ENCODE results near the gene OGDH.

Gene OGDH

GRCh38 chr7:44583146-44583865 lies 23.1 kb upstream of the OGDH start:
- TF ChIP-seq POLR2AphosphoS5 (IDR thresholded peaks at IDR 0.05; ENCODE audit: low read depth, low read length) (no peak), FOXP2 (optimal IDR thresholded peaks at IDR 0.05; ENCODE audit: borderline replicate concordance, extremely low read depth, extremely low read length, insufficient read depth) (no peak), SIN3A (IDR thresholded peaks at IDR 0.05; ENCODE audit: borderline replicate concordance, insufficient read depth, low read length) (no peak), REST (IDR thresholded peaks at IDR 0.05; ENCODE audit: insufficient read depth in 1 of 2, low read depth in 2 of 2, low read length in 2 of 2) (no peak), TAF1 (IDR thresholded peaks at IDR 0.05; ENCODE audit: borderline replicate concordance, insufficient read depth, low read length) (no peak)

DNA sequence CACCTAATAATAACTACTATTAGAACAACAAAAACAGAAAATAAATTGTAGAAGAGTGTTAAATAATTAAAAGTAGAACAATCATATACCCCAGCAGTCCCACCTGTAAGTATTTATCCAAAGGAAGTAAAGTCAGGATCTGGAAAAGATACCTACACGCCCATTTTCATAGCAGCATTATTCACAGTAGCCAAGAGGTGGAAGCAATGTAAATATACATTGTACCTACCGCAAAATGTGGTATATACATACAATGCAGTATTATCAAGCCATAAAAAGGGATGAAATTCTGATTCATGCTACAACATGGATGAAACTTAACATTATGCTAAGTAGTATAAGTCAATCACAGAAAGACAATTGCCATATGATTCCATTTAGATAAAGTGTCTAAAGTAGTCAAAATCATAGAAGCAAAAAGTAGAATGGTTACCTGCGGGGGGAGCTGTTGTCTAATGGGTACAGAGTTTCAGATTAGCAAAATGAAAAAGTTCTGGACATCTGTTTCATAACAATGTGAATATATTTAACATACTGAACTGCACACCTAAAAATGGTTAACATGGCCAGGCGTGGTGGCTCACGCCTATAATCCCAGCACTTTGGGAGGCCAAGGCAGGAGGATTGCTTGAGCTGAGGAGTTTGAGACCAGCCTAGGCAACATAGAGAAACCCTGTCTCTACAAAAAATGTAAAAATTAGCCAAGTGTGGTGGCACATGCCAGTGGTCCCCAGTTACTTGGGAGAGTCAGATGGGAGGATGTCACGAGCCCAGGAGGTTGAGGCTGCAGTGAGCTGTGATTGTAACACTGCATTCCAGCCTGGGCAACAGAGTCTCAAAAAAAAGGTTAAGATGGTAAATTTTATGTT lies 18.4 kb upstream of the OGDH start:
- no peak for TF ChIP-seq REST (IDR thresholded peaks at IDR 0.05; ENCODE audit: insufficient read depth in 1 of 2, low read depth in 2 of 2, low read length in 2 of 2)

GRCh38 chr7:44590910-44591309 lies 15.5 kb upstream of the OGDH start:
- TF ChIP-seq SIN3A (IDR thresholded peaks at IDR 0.05; ENCODE audit: borderline replicate concordance, insufficient read depth, low read length) (no peak), TAF1 (IDR thresholded peaks at IDR 0.05; ENCODE audit: borderline replicate concordance, insufficient read depth, low read length) (no peak), POLR2AphosphoS5 (IDR thresholded peaks at IDR 0.05; ENCODE audit: low read depth, low read length) (no peak), REST (IDR thresholded peaks at IDR 0.05; ENCODE audit: insufficient read depth in 1 of 2, low read depth in 2 of 2, low read length in 2 of 2) (no peak), FOXP2 (optimal IDR thresholded peaks at IDR 0.05; ENCODE audit: borderline replicate concordance, extremely low read depth, extremely low read length, insufficient read depth) (no peak)

DNA sequence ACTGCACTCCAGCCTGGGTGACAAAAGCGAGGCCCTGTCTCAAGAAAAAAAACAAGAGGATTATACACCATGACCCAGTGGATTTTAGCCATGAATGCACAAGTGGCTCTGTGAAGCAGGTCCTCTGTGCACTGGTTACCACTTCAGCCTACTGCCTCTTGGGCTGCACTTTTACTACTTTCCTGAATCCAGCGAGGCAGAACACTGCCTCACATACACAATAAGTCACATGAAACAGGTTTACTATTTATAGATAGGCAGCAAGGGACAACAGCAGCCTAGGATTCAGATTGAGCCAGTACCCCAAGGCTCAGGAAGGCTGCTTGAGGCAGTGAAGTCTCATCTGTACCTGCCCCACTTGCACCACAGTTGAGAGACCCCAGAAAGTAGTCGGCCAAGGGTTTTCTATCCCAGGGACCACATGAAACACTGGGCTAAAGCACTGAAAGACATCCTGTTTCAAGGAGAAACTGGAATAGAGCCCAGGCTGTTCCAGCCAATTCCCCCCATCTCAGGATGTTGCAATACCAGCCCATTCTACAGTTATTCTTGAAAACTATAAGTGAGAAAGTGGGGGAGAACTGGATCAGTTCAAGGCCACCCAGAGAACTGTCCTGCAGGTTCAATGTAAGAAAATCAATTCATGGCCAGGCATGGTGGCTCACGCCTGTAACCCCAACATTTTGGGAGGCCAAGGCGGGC lies 10.3 kb upstream of the OGDH start:
- no peak for TF ChIP-seq REST (IDR thresholded peaks at IDR 0.05; ENCODE audit: insufficient read depth in 1 of 2, low read depth in 2 of 2, low read length in 2 of 2)
- TF ChIP-seq FOXP2 (optimal IDR thresholded peaks at IDR 0.05; ENCODE audit: borderline replicate concordance, extremely low read depth, extremely low read length, insufficient read depth) = no peak
- no peak for TF ChIP-seq POLR2AphosphoS5 (IDR thresholded peaks at IDR 0.05; ENCODE audit: low read depth, low read length)
- TF ChIP-seq SIN3A (IDR thresholded peaks at IDR 0.05; ENCODE audit: borderline replicate concordance, insufficient read depth, low read length) = no peak
- no peak for TF ChIP-seq TAF1 (IDR thresholded peaks at IDR 0.05; ENCODE audit: borderline replicate concordance, insufficient read depth, low read length)

All from PFSK-1 (cell line).